Endothelial cell (in vitro differentiated cells): ENCODE measurements around the gene CST9. TPM values are rescaled to one million over a fixed set of nuclear protein-coding genes. Genes with fewer than 3 reads are reported as not detected.
A peak's percentile ranks its signal among the peaks of the same experiment; 100 is the strongest.

Experiments used
- DNase-seq: peaks from one replicate; pipeline ENCODE4 v3.0.0; 2021; ENCODE audit warnings: low spot score
- H3K27ac Mint-ChIP-seq: one replicate; pipeline ENCODE4 v1.8.0; 2021; ENCODE audit warnings: mixed read lengths, inconsistent platforms; ENCODE audit not compliant: unreplicated experiment
- H3K27me3 Mint-ChIP-seq: one replicate; pipeline ENCODE4 v1.8.0; 2021; ENCODE audit warnings: mild to moderate bottlenecking, moderate library complexity, mixed read lengths, inconsistent platforms; ENCODE audit not compliant: unreplicated experiment
- H3K36me3 Mint-ChIP-seq: one replicate; pipeline ENCODE4 v1.8.0; 2021; ENCODE audit warnings: mild to moderate bottlenecking, low read depth, mixed read lengths, inconsistent platforms; ENCODE audit not compliant: unreplicated experiment
- H3K4me1 Mint-ChIP-seq: one replicate; pipeline ENCODE4 v1.8.0; 2021; ENCODE audit warnings: mild to moderate bottlenecking, mixed read lengths, inconsistent platforms; ENCODE audit not compliant: unreplicated experiment
- H3K4me3 Mint-ChIP-seq: one replicate; pipeline ENCODE4 v1.8.0; 2021; ENCODE audit warnings: mild to moderate bottlenecking, mixed read lengths, inconsistent platforms; ENCODE audit not compliant: unreplicated experiment
- H3K9me3 Mint-ChIP-seq: one replicate; pipeline ENCODE4 v1.8.0; 2021; ENCODE audit warnings: mixed read lengths, inconsistent platforms; ENCODE audit not compliant: unreplicated experiment
- CTCF ChIP-seq: fragments of 200-600 bp; sonication (generic); IDR thresholded peaks from one replicate; pipeline ENCODE4 v1.5.0; 2021; ENCODE audit warnings: antibody characterized with exemption; ENCODE audit not compliant: unreplicated experiment
- total RNA-seq: library from RNA; stranded (reverse); fragmentation: NEBNext Ultra II Directional; extraction: Animal tissue kit (Norgen Biotek cat#: 25700); gene quantifications from one replicate; pipeline ENCODE4 v1.2.1, GENCODE V29; 2021; ENCODE audit not compliant: unreplicated experiment

CST9 gene
- total RNA-seq, 1 donor from 2014 or later: not detected

- no peak overlapping the region for H3K4me3 Mint-ChIP-seq
- no peaks in the 10 kb centered on the region for H3K9me3 Mint-ChIP-seq
- H3K27me3 Mint-ChIP-seq: no peaks in the 10 kb centered on the region
- no peak for TF ChIP-seq CTCF
- no peaks in the 10 kb centered on the region for H3K4me1 Mint-ChIP-seq
- H3K27ac Mint-ChIP-seq: no peak overlapping the region
- no peaks in the 10 kb centered on the region for H3K36me3 Mint-ChIP-seq
- no peak for DNase-seq
Observed at GRCh38 chr20:23607497-23608245, 2.0 kb upstream of the CST9 start.

GRCh38 chr20:23606652-23607049, 934 bp upstream of the CST9 start:
- H3K4me1 Mint-ChIP-seq: no peaks in the 10 kb centered on the region
- peak; percentile 85 for DNase-seq
- TF ChIP-seq CTCF: peak; percentile 71
- H3K9me3 Mint-ChIP-seq: no peaks in the 10 kb centered on the region
- no peak overlapping the region for H3K4me3 Mint-ChIP-seq
- H3K27ac Mint-ChIP-seq: no peak overlapping the region
- H3K27me3 Mint-ChIP-seq: no peaks in the 10 kb centered on the region
- no peaks in the 10 kb centered on the region for H3K36me3 Mint-ChIP-seq

- Mint-ChIP-seq H3K9me3 (no peaks in the 10 kb centered on the region), H3K27me3 (no peaks in the 10 kb centered on the region), H3K36me3 (no peaks in the 10 kb centered on the region), H3K27ac (no peak overlapping the region), H3K4me3 (no peak overlapping the region), H3K4me1 (no peaks in the 10 kb centered on the region)
- DNase-seq: no peak
- no peak for TF ChIP-seq CTCF
Observed at GRCh38 chr20:23604306-23604705, 1.4 kb downstream of the CST9 start.

GRCh38 chr20:23603321-23603720, 2.4 kb downstream of the CST9 start:
- H3K9me3 Mint-ChIP-seq: no peaks in the 10 kb centered on the region
- no peaks in the 10 kb centered on the region for H3K36me3 Mint-ChIP-seq
- DNase-seq: no peak
- no peak overlapping the region for H3K4me3 Mint-ChIP-seq
- no peak for TF ChIP-seq CTCF
- no peak overlapping the region for H3K27ac Mint-ChIP-seq
- H3K27me3 Mint-ChIP-seq: no peaks in the 10 kb centered on the region
- no peaks in the 10 kb centered on the region for H3K4me1 Mint-ChIP-seq

- Mint-ChIP-seq H3K9me3 (no peaks in the 10 kb centered on the region), H3K27me3 (no peaks in the 10 kb centered on the region), H3K4me1 (no peaks in the 10 kb centered on the region), H3K36me3 (no peaks in the 10 kb centered on the region), H3K27ac (no peak overlapping the region), H3K4me3 (no peak overlapping the region)
- no peak for DNase-seq
- TF ChIP-seq CTCF: no peak
Observed at GRCh38 chr20:23602699-23603098, 3.0 kb downstream of the CST9 start.
